ENCODE data around the gene GLIPR1.

DNA sequence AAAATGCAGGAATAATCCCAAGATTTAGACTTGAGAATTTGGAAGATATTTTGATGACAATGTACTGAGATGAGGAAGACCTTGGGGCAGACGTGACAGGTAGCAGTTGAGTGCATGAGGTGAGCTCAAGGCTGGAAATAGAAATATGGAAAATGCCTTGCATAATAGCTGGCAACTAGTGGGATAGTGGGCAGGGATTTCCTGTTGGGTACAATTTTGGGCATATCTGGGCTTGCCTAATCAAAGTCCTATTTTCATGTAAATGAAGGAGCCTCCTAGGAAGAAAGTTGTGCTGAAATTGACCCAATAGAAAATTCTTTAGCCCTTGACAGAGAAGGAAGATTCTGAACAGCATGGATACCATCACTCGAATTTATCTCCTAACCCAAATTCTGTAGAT, 6.4 kb upstream of the GLIPR1 start:
- TF ChIP-seq CTCF (IDR thresholded peaks at IDR 0.05) = no peak
- no peak for TF ChIP-seq POLR2A (IDR thresholded peaks at IDR 0.05)

All from heart left ventricle (tissue), 13 donors.